K562 (cell line): Measurements from ENCODE around the gene GPR108. TPM values are rescaled to one million over a fixed set of nuclear protein-coding genes. Genes with fewer than 3 reads are reported as not detected.

Experiments used
- ATAC-seq: fragments of 200-7000 bp; cut with Tn5 transposase; 3 replicates; pipeline ENCODE4 v1.9.1; 2020; ENCODE audit warnings: moderate library complexity
- BruUV-seq: library from RNA; stranded (reverse); fragments of 400-500 nt; replicated peaks from 2 replicates; lab custom pipeline; 2021; lab: Mats Ljungman, UMichigan
- CTCF ChIA-PET: fragments of 300-600 bp; formaldehyde crosslinking; extraction: SDS; loops from one replicate; lab custom pipeline; 2021; ENCODE audit warnings: low intra/inter-chr PET ratio; lab: Yijun Ruan, JAX
- POLR2A ChIA-PET: fragments of 300-600, 350-650 bp; sonication (Branson Sonifier 250); formaldehyde crosslinking; extraction: SDS; loops from one replicate; lab custom pipeline; 2021; ENCODE audit warnings: antibody characterized with exemption, inconsistent platforms; lab: Yijun Ruan, JAX
- DNase-seq, 4 experiments: peaks; one replicate each; pipeline versions ENCODE4 v3.0.0 to v3.0.0-alpha.2; 2011 to 2018; ENCODE audit warnings: low spot score in 3 of 4, mixed read lengths in 3 of 4; ENCODE audit errors: extremely low read depth in 1 of 4
- FAIRE-seq: peaks from 2 replicates; lab custom pipeline; 2011; peaks lifted over from hg19 to GRCh38; lab: Jason Lieb, UNC
- H2AFZ ChIP-seq: 2 replicates; pipeline ENCODE4 v1.6.0; 2011; ENCODE audit warnings: low read depth, low read length, control low read depth, inconsistent platforms
- H3K27ac ChIP-seq: fragments of 200-600 bp; 3 replicates; pipeline ENCODE4 v1.8.0; 2011; ENCODE audit warnings: low read depth, mild to moderate bottlenecking, control low read depth, inconsistent platforms, low read length, moderate library complexity, mixed read lengths; ENCODE audit errors: extremely low read depth
- H3K27me3 ChIP-seq, 2 experiments: fragments of 300-600 bp in 1 of 2; 2 replicates in 1 of 2; 3 replicates in 1 of 2; pipeline versions ENCODE4 v1.6.0 to v1.8.0; 2011; ENCODE audit warnings: inconsistent platforms in 2 of 2, low read length in 2 of 2, mild to moderate bottlenecking in 1 of 2, mixed read lengths in 1 of 2, moderate library complexity in 1 of 2; ENCODE audit not compliant: control insufficient read depth in 2 of 2, insufficient read depth in 2 of 2
- H3K36me3 ChIP-seq: fragments of 300-600 bp; 3 replicates; pipeline ENCODE4 v1.8.0; 2011; ENCODE audit warnings: mild to moderate bottlenecking, low read length, inconsistent platforms; ENCODE audit not compliant: control insufficient read depth, insufficient read depth
- H3K4me1 ChIP-seq, 2 experiments: fragments of 200-600 bp in 1 of 2; replicated peaks in 1 of 2; 2 replicates in 1 of 2; 3 replicates in 1 of 2; pipeline versions ENCODE4 v1.5.1 to v1.8.0; 2011; ENCODE audit warnings: inconsistent platforms in 2 of 2, low read length in 2 of 2, mild to moderate bottlenecking in 1 of 2, mixed read lengths in 1 of 2, moderate library complexity in 1 of 2; ENCODE audit not compliant: control insufficient read depth in 2 of 2, insufficient read depth in 2 of 2
- H3K4me2 ChIP-seq: 2 replicates; pipeline ENCODE4 v1.6.1; 2011; ENCODE audit warnings: low read length, control low read depth, inconsistent platforms, mixed read lengths; ENCODE audit not compliant: insufficient read depth
- H3K4me3 ChIP-seq: fragments of 200-600 bp; sonication (generic), shearing (Covaris generic); 2 replicates; pipeline ENCODE4 v1.5.1; 2016; ENCODE audit warnings: control low read depth, inconsistent platforms
- H3K79me2 ChIP-seq: fragments of 200-600 bp; 3 replicates; pipeline ENCODE4 v1.8.0; 2011; ENCODE audit warnings: low read length, inconsistent platforms; ENCODE audit not compliant: control insufficient read depth, insufficient read depth
- H3K9ac ChIP-seq, 2 experiments: 2 replicates each; pipeline versions ENCODE4 v1.6.0 to v1.6.1; 2011; ENCODE audit warnings: low read depth in 2 of 2, low read length in 2 of 2, control low read depth in 1 of 2, inconsistent platforms in 1 of 2, mild to moderate bottlenecking in 1 of 2, mixed read lengths in 1 of 2; ENCODE audit not compliant: insufficient read depth in 1 of 2
- H3K9me1 ChIP-seq: one replicate; pipeline ENCODE4 v1.6.0; 2011; ENCODE audit warnings: inconsistent platforms, mild to moderate bottlenecking, low read length, moderate library complexity; ENCODE audit not compliant: control insufficient read depth, insufficient read depth
- H3K9me3 ChIP-seq: replicated peaks from 2 replicates; pipeline ENCODE4 v1.5.1; 2011; ENCODE audit warnings: low read depth, low read length, inconsistent platforms; ENCODE audit not compliant: control insufficient read depth, insufficient read depth
- H4K20me1 ChIP-seq: replicated peaks from 2 replicates; pipeline ENCODE4 v1.6.1; 2011; ENCODE audit warnings: low read length, inconsistent platforms, mixed read lengths; ENCODE audit not compliant: control insufficient read depth, insufficient read depth
- ARID4B ChIP-seq: sonication (generic); formaldehyde crosslinking; IDR thresholded peaks from 2 replicates; pipeline ENCODE4 v1.8.0; 2022; ENCODE audit warnings: mild to moderate bottlenecking, missing genetic modification reagents
- BRF2 ChIP-seq: IDR thresholded peaks from 3 replicates; pipeline ENCODE4 v1.6.1; 2011; ENCODE audit warnings: borderline replicate concordance, mild to moderate bottlenecking; ENCODE audit not compliant: insufficient read length, insufficient read depth
- ETV5 ChIP-seq: sonication (generic); formaldehyde crosslinking; IDR thresholded peaks from 2 replicates; pipeline ENCODE4 v1.4.0; 2020; ENCODE audit warnings: low read depth, mild to moderate bottlenecking, missing genetic modification reagents
- PTBP1 ChIP-seq: fragments of 200-400 bp; formaldehyde crosslinking; IDR thresholded peaks from 2 replicates; pipeline ENCODE4 v1.6.1; 2017; ENCODE audit warnings: low read depth, low read length
- RB1 ChIP-seq: fragments of 450-650 bp; IDR thresholded peaks from 2 replicates; pipeline ENCODE4 v1.6.1; 2017; ENCODE audit warnings: low read depth, mild to moderate bottlenecking
- RBFOX2 ChIP-seq: fragments of 200-400 bp; formaldehyde crosslinking; IDR thresholded peaks from 2 replicates; pipeline ENCODE4 v1.6.1; 2017; ENCODE audit warnings: low read depth, mild to moderate bottlenecking, low read length, moderate library complexity
- TGIF2 ChIP-seq: sonication (generic); formaldehyde crosslinking; IDR thresholded peaks from 2 replicates; pipeline ENCODE4 v1.8.1; 2022; ENCODE audit warnings: mild to moderate bottlenecking, missing genetic modification reagents, moderate library complexity
- USF1 ChIP-seq: sonication (generic); formaldehyde crosslinking; IDR thresholded peaks from 2 replicates; pipeline ENCODE4 v1.9.0; 2022; ENCODE audit warnings: mild to moderate bottlenecking, missing genetic modification reagents
- ZFX ChIP-seq: sonication (generic); formaldehyde crosslinking; IDR thresholded peaks from 2 replicates; pipeline ENCODE4 v1.8.0; 2022; ENCODE audit warnings: mild to moderate bottlenecking, missing genetic modification reagents, moderate library complexity
- ZNF398 ChIP-seq: fragments of 250-450 bp; sonication (Bioruptor Pico); IDR thresholded peaks from 2 replicates; pipeline ENCODE4 v1.8.0; 2021; ENCODE audit warnings: moderate library complexity, mild to moderate bottlenecking, inconsistent platforms
- WGBS: fragments of 100-300 bp; shearing (Covaris generic); methylation state at CpG from one replicate; pipeline ENCODE4 v1.1.6; 2016; ENCODE audit warnings: low coverage, mixed read lengths; ENCODE audit not compliant: insufficient coverage; ENCODE audit errors: missing lambda C conversion rate; 5-methylcytosine and 5-hydroxymethylcytosine counted together
- in situ Hi-C: fragments of 300-500 bp; cut with MboI; formaldehyde crosslinking; loops from 4 replicates; pipeline ENCODE4 v1.15.0; 2018; ENCODE audit warnings: inconsistent platforms, mixed read lengths
- intact Hi-C: fragments of 100-400 bp; cut with micrococcal nuclease; formaldehyde crosslinking; loops from 2 replicates; pipeline ENCODE4 v1.14.2; 2022
- polyA plus RNA-seq, 8 experiments: library from polyadenylated mRNA; depleted of rRNA in 4 of 8; stranded (reverse) in 5 of 8; unstranded in 3 of 8; fragments of >200 nt; fragmentation: Nextera tagmentation in 2 of 8; fragmentation: Illumina TruSeq in 1 of 8; extraction: Ambion mirVana in 2 of 8; extraction: Trizol in 1 of 8; gene quantifications; 2 replicates each; pipeline versions ENCODE4 v1.2.1 to v1.2.3, GENCODE V29; 2011 to 2014; ENCODE audit warnings: inconsistent platforms in 1 of 8, missing spikeins in 1 of 8
- total RNA-seq, 7 experiments: library from RNA; depleted of rRNA in 6 of 7; stranded (reverse); fragments of >200 nt in 6 of 7; fragmentation: Illumina TruSeq in 2 of 7; extraction: Trizol in 2 of 7; gene quantifications; 2 replicates each; pipeline versions ENCODE4 v1.2.1 to v1.2.3, GENCODE V29; 2011 to 2021; ENCODE audit warnings: low replicate concordance in 1 of 7

Gene GPR108
- total and polyA plus RNA-seq, 9 of the 15 experiments (the other 6 are each of a cell fraction or from before 2014, with no cell fraction given), result 2.4 to 33.2 (median 24.4) TPM

- H3K27me3 ChIP-seq, result no peaks in the 10 kb centered on the region
- H3K4me1 ChIP-seq, result peaks cover 0 to 29% of the 10 kb centered on the region in 2 experiments; a peak in 3 of 5 replicates
- peak overlapping the region; percentile 90 for H2AFZ ChIP-seq
- no peaks in the 10 kb centered on the region for H4K20me1 ChIP-seq
- peak overlapping the region; percentile 58 for H3K27ac ChIP-seq
- no peaks in the 10 kb centered on the region for H3K36me3 ChIP-seq
- H3K9ac ChIP-seq, result peak overlapping the region; percentile 54 to 94
- ChIA-PET CTCF (no interaction called here), POLR2A (interaction anchor here (0.6 to 0.8 kb wide), 3 partner anchors 169 to 619 kb away, joined by 3 read pairs; partner anchors contain the start of gene TNFSF9)
- 16% methylated on average over 14 of the region's 14 CpGs for WGBS
- BruUV-seq, result TSS peak; percentile 58
- H3K4me3 ChIP-seq, result peak overlapping the region; percentile 62
- in situ Hi-C loops, result no loop called here
- no peaks in the 10 kb centered on the region for H3K9me1 ChIP-seq
- H3K9me3 ChIP-seq, result no peaks in the 10 kb centered on the region
- peaks cover 14% of the 10 kb centered on the region; the same call in 2 of the 3 replicates for H3K79me2 ChIP-seq
- DNase-seq, result no peak
- ATAC-seq, result no peak; the same call in 1 of the 3 replicates
- peak overlapping the region; percentile 90 for H3K4me2 ChIP-seq
- intact Hi-C loops, result loop anchor here (2.0 kb wide), 1 partner anchor 36 kb away; the partner anchor contains the start of gene GPR108
- FAIRE-seq, result no peak
- TF ChIP-seq ZFX (peak; percentile 43; the same call in 1 of the 2 replicates), ZNF398 (CRISPR knock-in tag) (no peak), RB1 (peak; percentile 9; the same call in 1 of the 2 replicates), ARID4B (peak; percentile 16; the same call in 1 of the 2 replicates), BRF2 (no peak), TGIF2 (CRISPR knock-in tag) (no peak), USF1 (CRISPR knock-in tag) (0 out of 2 replicates have a peak, but pooled peaks have one; percentile 29), ETV5 (CRISPR knock-in tag) (no peak), PTBP1 (no peak), RBFOX2 (peak; percentile 49)
Measured at GRCh38 chr19:6772866-6773322, 35.5 kb upstream of the GPR108 start.
